ENCODE results near the gene CERK. TPM values are rescaled to one million over a fixed set of nuclear protein-coding genes. Genes with fewer than 3 reads are reported as not detected.
A peak's percentile ranks its signal among the peaks of the same experiment; 100 is the strongest.
"Not testable (repeated sequence)": the region's sequence is repeated elsewhere in the genome, so short reads cannot be mapped to it uniquely, and the experiment has no call there.

CERK gene
- total and polyA plus RNA-seq, 2 of the 13 experiments (the other 11 are each of a cell fraction or from before 2014, with no cell fraction given), result 40.3 to 41.9 TPM

DNA sequence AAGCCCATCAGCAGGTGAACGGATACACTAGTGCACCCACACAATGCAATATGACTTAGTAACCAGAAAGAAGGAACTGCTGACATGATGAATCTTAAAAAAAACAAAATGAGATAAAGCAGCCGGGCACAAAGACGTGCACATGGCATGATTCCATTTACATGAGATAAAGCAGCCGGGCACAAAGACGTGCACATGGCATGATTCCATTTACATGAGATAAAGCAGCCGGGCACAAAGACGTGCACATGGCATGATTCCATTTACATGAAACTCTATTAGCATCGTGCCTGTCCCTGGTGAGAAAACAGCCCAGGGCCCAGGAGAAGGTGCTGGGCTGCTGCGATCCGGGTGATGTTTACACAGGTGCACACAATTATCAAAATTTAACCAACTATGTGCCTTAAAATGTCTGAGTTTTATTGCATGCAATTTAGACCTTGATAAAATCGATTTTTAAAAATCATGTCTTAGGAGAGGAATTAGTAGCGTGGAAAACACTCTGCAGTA is 3.8 kb downstream of the CERK start:
- peaks cover 61% of the 10 kb centered on the region for H3K79me2 ChIP-seq (ENCODE audit: insufficient read depth, low read length)
- H3K9me3 ChIP-seq (ENCODE audit: low read length); FAIRE-seq: not testable (repeated sequence)

DNA sequence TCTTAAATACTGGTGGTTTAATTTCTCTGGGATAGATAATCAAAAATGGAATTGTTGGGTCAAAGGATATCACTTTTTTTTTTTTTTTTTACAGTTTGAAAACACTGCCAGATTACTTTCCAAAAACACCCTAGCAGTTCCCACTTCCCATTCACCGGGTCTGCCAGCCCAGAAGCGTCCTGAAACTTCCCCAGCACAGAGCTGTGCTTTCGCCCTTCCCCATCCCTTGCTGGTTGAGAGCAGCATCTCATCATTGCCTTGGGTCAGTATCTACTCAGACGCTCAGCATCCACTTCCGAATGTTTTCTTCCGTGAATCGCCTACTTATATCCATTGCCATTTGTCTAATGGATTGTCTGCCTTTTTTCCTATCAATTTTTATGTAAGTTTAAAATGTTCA is 5.5 kb downstream of the CERK start:
- Histone ChIP-seq H3K27me3 (ENCODE audit: control insufficient read depth in 1 of 2, insufficient read depth in 2 of 2, low read length in 2 of 2) (no peaks in the 10 kb centered on the region; a peak in 1 of 5 replicates), H3K4me2 (ENCODE audit: low read depth, low read length) (peak overlapping the region; percentile 71), H3K4me3 (replicated peaks in 1 of 3; ENCODE audit: insufficient read depth in 1 of 3, low read depth in 2 of 3, low read length in 3 of 3) (peak overlapping the region in 1 of 3 experiments; percentile 57; a peak in 2 of 6 replicates), H3K9ac (ENCODE audit: insufficient read depth, low read depth, low read length) (0 out of 2 replicates have a peak overlapping the region, but pooled peaks have one; percentile 15), H3K9me3 (ENCODE audit: low read length) (no peaks in the 10 kb centered on the region), H3K4me1 (ENCODE audit: insufficient read depth, low read length) (peaks cover 63% of the 10 kb centered on the region), H3K27ac (ENCODE audit: extremely low read length, insufficient read depth, low read length) (peak overlapping the region; percentile 82), H2AFZ (ENCODE audit: low read length) (no peak overlapping the region), H3K36me3 (replicated peaks in 1 of 2; ENCODE audit: control insufficient read depth in 1 of 2, insufficient read depth in 2 of 2, low read length in 2 of 2) (peaks cover 1 to 5% of the 10 kb centered on the region in 2 experiments; a peak in 3 of 5 replicates), H4K20me1 (ENCODE audit: insufficient read depth, low read length) (peaks cover 18% of the 10 kb centered on the region), H3K79me2 (ENCODE audit: insufficient read depth, low read length) (peaks cover 69% of the 10 kb centered on the region)
- BruUV-seq (replicated peaks), result no TSS peak
- DNase-seq (ENCODE audit: low spot score) (no peak), ATAC-seq (no peak), FAIRE-seq (no peak)
- intact Hi-C loops (cut with micrococcal nuclease; ENCODE audit: unreplicated experiment) (loop anchor here (10.0 kb wide), 1 partner anchor 158 kb away; no protein-coding TSS in a partner anchor), in situ Hi-C loops (cut with HindIII; ENCODE audit: extremely low pct_ligation_motif_present, low pct_unique_long_range_greater_than_20kb) (no loop called here)
- ChIA-PET POLR2A (interaction anchor here (1.7 to 2.5 kb wide), 3 partner anchors 22 to 30 kb away, joined by 6 to 10 read pairs (median 6); partner anchors contain the start of gene TBC1D22A), CTCF (ENCODE audit: low intra/inter-chr PET ratio, low total read pairs) (no interaction called here)
- WGBS (ENCODE audit: low lambda C conversion rate), result 90% methylated on average over 7 of the region's 7 CpGs
- TF ChIP-seq NCOA5 (CRISPR knock-in tag; IDR thresholded peaks at IDR 0.05) (no peak), ZNF282 (IDR thresholded peaks at IDR 0.05; ENCODE audit: partially characterized antibody) (no peak), HDAC2 (CRISPR knock-in tag; IDR thresholded peaks at IDR 0.05) (no peak), SATB2 (CRISPR knock-in tag; IDR thresholded peaks at IDR 0.05) (no peak), TSC22D2 (CRISPR knock-in tag; IDR thresholded peaks at IDR 0.05; ENCODE audit: borderline replicate concordance) (no peak), ZNF773 (CRISPR knock-in tag; IDR thresholded peaks at IDR 0.05; ENCODE audit: borderline replicate concordance) (no peak)
- TF ChIP-seq, protein P1, sequence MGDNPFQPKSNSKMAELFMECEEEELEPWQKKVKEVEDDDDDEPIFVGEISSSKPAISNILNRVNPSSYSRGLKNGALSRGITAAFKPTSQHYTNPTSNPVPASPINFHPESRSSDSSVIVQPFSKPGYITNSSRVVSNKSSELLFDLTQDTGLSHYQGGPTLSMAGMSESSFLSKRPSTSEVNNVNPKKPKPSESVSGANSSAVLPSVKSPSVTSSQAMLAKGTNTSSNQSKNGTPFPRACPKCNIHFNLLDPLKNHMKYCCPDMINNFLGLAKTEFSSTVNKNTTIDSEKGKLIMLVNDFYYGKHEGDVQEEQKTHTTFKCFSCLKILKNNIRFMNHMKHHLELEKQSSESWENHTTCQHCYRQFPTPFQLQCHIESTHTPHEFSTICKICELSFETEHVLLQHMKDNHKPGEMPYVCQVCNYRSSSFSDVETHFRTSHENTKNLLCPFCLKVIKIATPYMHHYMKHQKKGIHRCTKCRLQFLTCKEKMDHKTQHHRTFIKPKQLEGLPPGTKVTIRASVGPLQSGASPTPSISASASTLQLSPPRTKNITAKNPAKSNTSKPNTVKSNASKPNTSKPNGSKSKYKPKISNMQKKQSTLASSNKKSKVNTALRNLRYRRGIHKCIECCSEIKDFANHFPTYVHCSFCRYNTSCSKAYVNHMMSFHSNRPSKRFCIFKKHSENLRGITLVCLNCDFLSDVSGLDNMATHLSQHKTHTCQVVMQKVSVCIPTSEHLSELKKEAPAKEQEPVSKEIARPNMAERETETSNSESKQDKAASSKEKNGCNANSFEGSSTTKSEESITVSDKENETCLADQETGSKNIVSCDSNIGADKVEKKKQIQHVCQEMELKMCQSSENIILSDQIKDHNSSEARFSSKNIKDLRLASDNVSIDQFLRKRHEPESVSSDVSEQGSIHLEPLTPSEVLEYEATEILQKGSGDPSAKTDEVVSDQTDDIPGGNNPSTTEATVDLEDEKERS (CRISPR knock-in tag; IDR thresholded peaks at IDR 0.05), result no peak
- TF ChIP-seq, protein P2, sequence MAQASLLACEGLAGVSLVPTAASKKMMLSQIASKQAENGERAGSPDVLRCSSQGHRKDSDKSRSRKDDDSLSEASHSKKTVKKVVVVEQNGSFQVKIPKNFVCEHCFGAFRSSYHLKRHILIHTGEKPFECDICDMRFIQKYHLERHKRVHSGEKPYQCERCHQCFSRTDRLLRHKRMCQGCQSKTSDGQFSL (CRISPR knock-in tag; IDR thresholded peaks at IDR 0.05), result no peak

More for the DNA sequence above, 3.8 kb downstream of the CERK start:
- 0 out of 4 replicates have a peak, but pooled peaks of 1 of the 2 experiments have one; percentile 14 for TF ChIP-seq MAFK (conservative IDR thresholded peaks at IDR 0.05 in 1 of 2, IDR thresholded peaks at IDR 0.05 in 1 of 2; ENCODE audit: low read length in 2 of 2)
- TF ChIP-seq, protein P3, sequence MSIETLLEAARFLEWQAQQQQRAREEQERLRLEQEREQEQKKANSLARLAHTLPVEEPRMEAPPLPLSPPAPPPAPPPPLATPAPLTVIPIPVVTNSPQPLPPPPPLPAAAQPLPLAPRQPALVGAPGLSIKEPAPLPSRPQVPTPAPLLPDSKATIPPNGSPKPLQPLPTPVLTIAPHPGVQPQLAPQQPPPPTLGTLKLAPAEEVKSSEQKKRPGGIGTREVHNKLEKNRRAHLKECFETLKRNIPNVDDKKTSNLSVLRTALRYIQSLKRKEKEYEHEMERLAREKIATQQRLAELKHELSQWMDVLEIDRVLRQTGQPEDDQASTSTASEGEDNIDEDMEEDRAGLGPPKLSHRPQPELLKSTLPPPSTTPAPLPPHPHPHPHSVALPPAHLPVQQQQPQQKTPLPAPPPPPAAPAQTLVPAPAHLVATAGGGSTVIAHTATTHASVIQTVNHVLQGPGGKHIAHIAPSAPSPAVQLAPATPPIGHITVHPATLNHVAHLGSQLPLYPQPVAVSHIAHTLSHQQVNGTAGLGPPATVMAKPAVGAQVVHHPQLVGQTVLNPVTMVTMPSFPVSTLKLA (IDR thresholded peaks at IDR 0.05), result peak; percentile 63
- in situ Hi-C loops (cut with HindIII; ENCODE audit: extremely low pct_ligation_motif_present, low pct_unique_long_range_greater_than_20kb); H3K4me2 ChIP-seq (ENCODE audit: low read depth, low read length); H3K4me3 ChIP-seq (replicated peaks in 1 of 3; ENCODE audit: insufficient read depth in 1 of 3, low read depth in 2 of 3, low read length in 3 of 3); ATAC-seq; H3K9ac ChIP-seq (ENCODE audit: insufficient read depth, low read depth, low read length); POLR2A ChIA-PET; H3K27ac ChIP-seq (ENCODE audit: extremely low read length, insufficient read depth, low read length); H3K27me3 ChIP-seq (ENCODE audit: control insufficient read depth in 1 of 2, insufficient read depth in 2 of 2, low read length in 2 of 2); H2AFZ ChIP-seq (ENCODE audit: low read length); DNase-seq (ENCODE audit: low spot score); CTCF ChIA-PET (ENCODE audit: low intra/inter-chr PET ratio, low total read pairs); H3K36me3 ChIP-seq (replicated peaks in 1 of 2; ENCODE audit: control insufficient read depth in 1 of 2, insufficient read depth in 2 of 2, low read length in 2 of 2): not testable (repeated sequence)
- intact Hi-C loops (cut with micrococcal nuclease; ENCODE audit: unreplicated experiment), result loop anchor here (10.0 kb wide), 1 partner anchor 159 kb away; no protein-coding TSS in a partner anchor
- peaks cover 18% of the 10 kb centered on the region for H4K20me1 ChIP-seq (ENCODE audit: insufficient read depth, low read length)
- peaks cover 69% of the 10 kb centered on the region for H3K4me1 ChIP-seq (ENCODE audit: insufficient read depth, low read length)
- 85% methylated on average over 12 of the region's 12 CpGs for WGBS (ENCODE audit: low lambda C conversion rate)
- TSS peak; percentile 38 for BruUV-seq (replicated peaks)

Data from HepG2 (cell line).